Right lobe of liver (tissue), 6 donors: ENCODE data around the gene KIF13A. TPM values are rescaled to one million over a fixed set of nuclear protein-coding genes. Genes with fewer than 3 reads are reported as not detected.

ENCODE experiments used
- ATAC-seq, 4 donors: fragments of 200-7000 bp; cut with Tn5 transposase; one replicate each; pipeline ENCODE4 v1.9.1; 2020; ENCODE audit warnings: mild to moderate bottlenecking in 4 of 4, moderate library complexity in 4 of 4
- DNase-seq, 3 donors: peaks; one replicate each; pipeline ENCODE4 v3.0.0-alpha.2; 2020
- H3K27ac ChIP-seq, 3 donors: fragments of 200-600 bp; one replicate each; pipeline ENCODE4 v1.8.0; 2022
- H3K27me3 ChIP-seq, 2 donors: fragments of 200-600 bp; one replicate each; pipeline ENCODE4 v1.8.0; 2022
- H3K36me3 ChIP-seq, 4 donors: fragments of 200-600 bp; sonication (generic) in 1 of 4; one replicate each; pipeline versions ENCODE4 v1.5.1 to v1.8.0; 2017 to 2022; ENCODE audit warnings: control low read depth in 1 of 4
- H3K4me1 ChIP-seq, 4 donors: fragments of 200-600 bp; sonication (generic) in 1 of 4; one replicate each; pipeline versions ENCODE4 v1.5.1 to v1.8.0; 2017 to 2022; ENCODE audit warnings: control low read depth in 1 of 4
- H3K4me3 ChIP-seq, 3 donors: fragments of 200-600 bp; one replicate each; pipeline ENCODE4 v1.8.0; 2022
- H3K9me3 ChIP-seq, 4 donors: fragments of 200-600 bp; sonication (generic) in 1 of 4; one replicate each; pipeline versions ENCODE4 v1.5.1 to v1.8.0; 2017 to 2022; ENCODE audit warnings: control low read depth in 1 of 4
- POLR2A ChIP-seq: fragments of 450-650 bp; IDR thresholded peaks from one replicate; pipeline ENCODE4 v1.6.1; 2017; ENCODE audit warnings: antibody characterized with exemption, mild to moderate bottlenecking
- WGBS: methylation state at CpG from one replicate; pipeline ENCODE4 v1.1.6; 2018; ENCODE audit warnings: low coverage, low lambda C conversion rate; ENCODE audit not compliant: insufficient coverage; ENCODE audit errors: missing lambda C conversion rate; 5-methylcytosine and 5-hydroxymethylcytosine counted together
- intact Hi-C, 2 donors: fragments of 100-400 bp; cut with DNase I; formaldehyde crosslinking; loops; one replicate each; pipeline versions ENCODE4 v1.11.2 to v1.14.1; 2022
- total RNA-seq, 6 experiments: library from RNA; depleted of rRNA in 2 of 6; stranded (reverse); fragments of >200 nt in 2 of 6; fragmentation: NEBNext Ultra II Directional in 3 of 6; extraction: Animal tissue kit (Norgen Biotek cat#: 25700) in 3 of 6; gene quantifications; one replicate each; pipeline versions ENCODE4 v1.1.0 to v1.2.4, GENCODE V29; 2016 to 2023
- TF ChIP-seq, protein P1 (sequence below), 4 donors: fragments of 200-600 bp in 3 of 4; fragments of 450-650 bp in 1 of 4; IDR thresholded peaks; one replicate each; pipeline versions ENCODE4 v1.5.1 to v1.8.0; 2016 to 2022; ENCODE audit warnings: antibody characterized with exemption in 4 of 4, mild to moderate bottlenecking in 2 of 4
- donor health status: DM: no; HTN: yes; CAD: no.
- donor health status: DM: no; HTN: no; CAD: no.
- donor health status: DM: no; HTN: no; CAD: no.
- donor health status: DM: no; HTN: yes; CAD: no.
- donor health status: DM: no; HTN: yes; CAD: no.

Gene KIF13A
- total RNA-seq, 6 experiments from 2014 or later: 17.7 to 19.4 (median 18.4) TPM

DNA sequence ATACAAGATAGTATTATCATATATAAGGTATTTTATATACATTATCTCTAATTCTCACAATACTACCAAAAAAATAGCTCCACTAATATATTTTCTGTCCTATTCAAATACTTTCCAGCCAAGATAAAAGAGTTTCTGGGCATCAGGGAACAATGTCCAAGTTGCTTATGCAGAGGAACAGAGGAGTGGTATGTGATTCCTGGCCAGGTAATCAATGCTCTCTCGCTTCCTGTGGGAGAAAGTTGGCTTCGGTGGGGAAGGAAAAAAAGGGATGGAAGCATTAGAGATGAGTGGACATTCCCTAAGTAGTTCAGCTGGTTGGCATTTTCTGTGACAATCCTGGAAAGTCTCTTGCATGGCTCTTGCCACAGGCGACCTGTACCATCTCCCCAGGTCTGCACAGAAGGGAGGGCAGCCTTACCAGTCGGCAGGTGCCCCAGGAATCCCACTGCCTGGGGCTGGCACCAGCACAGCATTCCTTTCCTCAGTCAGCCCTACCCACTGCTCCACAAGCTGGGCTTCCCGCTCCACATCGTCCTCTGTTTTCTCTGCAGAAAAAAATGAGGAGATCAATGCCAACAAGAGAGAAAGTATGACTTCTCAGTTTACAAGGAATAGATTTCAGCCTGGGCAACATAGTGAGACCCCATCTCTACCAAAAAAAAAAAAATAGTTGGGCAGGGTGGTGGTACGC, 202.2 kb downstream of the KIF13A start:
- DNase-seq (no peak), ATAC-seq (no peak)
- Histone ChIP-seq H3K27ac (no peak overlapping the region), H3K4me1 (no peaks in the 10 kb centered on the region), H3K4me3 (no peak overlapping the region), H3K9me3 (no peaks in the 10 kb centered on the region), H3K36me3 (peaks cover 2 to 45% (median 17%) of the 10 kb centered on the region in 4 donors), H3K27me3 (no peaks in the 10 kb centered on the region)
- 89% methylated on average over 4 of the region's 7 CpGs for WGBS
- TF ChIP-seq, protein P1, sequence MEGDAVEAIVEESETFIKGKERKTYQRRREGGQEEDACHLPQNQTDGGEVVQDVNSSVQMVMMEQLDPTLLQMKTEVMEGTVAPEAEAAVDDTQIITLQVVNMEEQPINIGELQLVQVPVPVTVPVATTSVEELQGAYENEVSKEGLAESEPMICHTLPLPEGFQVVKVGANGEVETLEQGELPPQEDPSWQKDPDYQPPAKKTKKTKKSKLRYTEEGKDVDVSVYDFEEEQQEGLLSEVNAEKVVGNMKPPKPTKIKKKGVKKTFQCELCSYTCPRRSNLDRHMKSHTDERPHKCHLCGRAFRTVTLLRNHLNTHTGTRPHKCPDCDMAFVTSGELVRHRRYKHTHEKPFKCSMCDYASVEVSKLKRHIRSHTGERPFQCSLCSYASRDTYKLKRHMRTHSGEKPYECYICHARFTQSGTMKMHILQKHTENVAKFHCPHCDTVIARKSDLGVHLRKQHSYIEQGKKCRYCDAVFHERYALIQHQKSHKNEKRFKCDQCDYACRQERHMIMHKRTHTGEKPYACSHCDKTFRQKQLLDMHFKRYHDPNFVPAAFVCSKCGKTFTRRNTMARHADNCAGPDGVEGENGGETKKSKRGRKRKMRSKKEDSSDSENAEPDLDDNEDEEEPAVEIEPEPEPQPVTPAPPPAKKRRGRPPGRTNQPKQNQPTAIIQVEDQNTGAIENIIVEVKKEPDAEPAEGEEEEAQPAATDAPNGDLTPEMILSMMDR (IDR thresholded peaks at IDR 0.05): no peak
- TF ChIP-seq POLR2A: no peak
- intact Hi-C loops: no loop called here

DNA sequence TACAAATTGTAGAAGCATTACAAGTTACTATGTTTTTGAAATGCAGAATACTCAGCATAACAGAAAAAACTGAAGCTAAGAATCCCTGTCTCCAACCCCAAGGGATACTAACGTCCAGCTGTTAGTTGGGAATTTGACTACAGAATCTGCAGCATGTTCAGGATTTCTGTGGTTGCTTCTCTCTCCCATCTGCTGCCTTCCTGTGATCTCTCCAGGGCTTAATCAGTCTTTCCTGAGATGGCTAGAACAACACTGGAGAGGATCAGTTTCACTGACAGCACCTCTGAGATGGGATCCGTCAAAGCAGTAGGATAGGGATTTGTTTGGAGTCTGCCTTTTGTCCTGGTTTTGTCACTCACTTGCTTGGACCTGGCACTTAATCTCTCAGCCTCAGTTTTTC, 207.4 kb downstream of the KIF13A start:
- no peak for ATAC-seq
- H3K27me3 ChIP-seq: no peaks in the 10 kb centered on the region
- DNase-seq: no peak
- no peaks in the 10 kb centered on the region for H3K4me1 ChIP-seq
- no peak overlapping the region for H3K27ac ChIP-seq
- intact Hi-C loops: no loop called here
- H3K9me3 ChIP-seq: no peaks in the 10 kb centered on the region
- no peak overlapping the region for H3K4me3 ChIP-seq
- H3K36me3 ChIP-seq: peaks cover 6 to 59% (median 30%) of the 10 kb centered on the region in 4 donors
- WGBS: 84% methylated on average over 2 of the region's 2 CpGs
- no peak for TF ChIP-seq POLR2A
- TF ChIP-seq, protein P1 (IDR thresholded peaks at IDR 0.05): no peak

DNA sequence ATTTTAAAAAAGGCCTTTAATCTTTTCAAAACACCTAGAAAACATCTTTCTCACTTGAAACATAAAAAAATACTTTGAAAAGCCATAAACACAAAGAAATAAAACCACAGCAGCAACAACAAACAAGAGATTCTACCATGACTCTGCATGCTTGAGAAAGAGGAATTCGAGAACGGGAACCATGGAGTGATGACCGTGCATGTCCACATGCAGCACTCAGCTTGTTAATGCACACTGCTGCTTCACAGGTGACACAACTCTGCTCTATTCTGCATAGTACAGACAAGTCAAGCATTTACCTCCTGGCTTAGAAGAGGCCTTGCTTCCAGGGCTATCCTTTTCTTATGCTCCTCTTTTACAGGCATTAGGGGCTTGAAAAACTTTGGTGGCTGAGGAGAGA, 215.8 kb downstream of the KIF13A start:
- DNase-seq: no peak
- intact Hi-C loops: no loop called here
- Histone ChIP-seq H3K4me3 (no peak overlapping the region), H3K4me1 (no peaks in the 10 kb centered on the region), H3K27ac (no peak overlapping the region), H3K9me3 (no peaks in the 10 kb centered on the region), H3K36me3 (peaks cover 3 to 65% (median 20%) of the 10 kb centered on the region in 4 donors), H3K27me3 (no peaks in the 10 kb centered on the region)
- TF ChIP-seq, protein P1 (IDR thresholded peaks at IDR 0.05): no peak
- TF ChIP-seq POLR2A: no peak
- 84% methylated on average over 3 of the region's 3 CpGs for WGBS
- no peak for ATAC-seq

DNA sequence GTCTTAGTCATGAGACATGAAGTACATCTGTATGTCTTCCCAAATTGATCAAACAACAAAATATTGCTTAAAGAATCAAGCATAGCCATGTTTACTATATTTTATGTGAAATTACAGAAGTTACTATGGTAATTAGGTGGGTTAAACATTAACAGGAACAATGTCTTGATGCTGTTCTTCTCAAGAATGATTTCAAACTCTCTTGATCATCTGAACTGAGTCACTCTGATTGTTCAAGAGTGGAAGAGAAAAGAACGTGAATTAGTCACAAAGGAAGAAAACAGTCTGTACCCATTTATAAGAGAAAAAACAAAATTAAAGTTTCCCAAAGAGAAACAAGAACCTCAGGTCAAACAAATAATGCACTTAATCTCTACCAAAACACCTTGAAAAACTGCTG, 218.6 kb downstream of the KIF13A start:
- H3K36me3 ChIP-seq: peaks cover 0 to 63% (median 18%) of the 10 kb centered on the region in 4 donors
- no peak overlapping the region for H3K4me3 ChIP-seq
- no peak overlapping the region for H3K27ac ChIP-seq
- no peak for DNase-seq
- 77% methylated on average over 1 of the region's 1 CpG for WGBS
- H3K27me3 ChIP-seq: no peaks in the 10 kb centered on the region
- intact Hi-C loops: no loop called here
- H3K4me1 ChIP-seq: no peaks in the 10 kb centered on the region
- TF ChIP-seq POLR2A: no peak
- TF ChIP-seq, protein P1 (IDR thresholded peaks at IDR 0.05): no peak
- H3K9me3 ChIP-seq: no peaks in the 10 kb centered on the region
- ATAC-seq: no peak
